ENCODE measurements around the gene EYS.

The EYS gene

GRCh38 chr6:64290867-64291266 lies 1416.2 kb downstream of the EYS start:
- ATAC-seq (replicated peaks; ENCODE audit: extremely low read depth, poor library complexity, severe bottlenecking), result no peak
- DNase-seq (ENCODE audit: low spot score in 2 of 2), result no peak
- H3K9me3 Mint-ChIP-seq, result peaks cover 15% of the 10 kb centered on the region
- H3K4me3 Mint-ChIP-seq, result no peak overlapping the region
- H3K36me3 Mint-ChIP-seq (ENCODE audit: insufficient read depth), result no peaks in the 10 kb centered on the region
- H3K4me1 Mint-ChIP-seq, result no peaks in the 10 kb centered on the region
- H3K27me3 Mint-ChIP-seq, result no peaks in the 10 kb centered on the region
- H3K27ac Mint-ChIP-seq (ENCODE audit: low read depth), result no peak overlapping the region

- Mint-ChIP-seq H3K36me3 (ENCODE audit: insufficient read depth) (no peaks in the 10 kb centered on the region), H3K4me3 (no peak overlapping the region), H3K9me3 (peaks cover 15% of the 10 kb centered on the region), H3K4me1 (no peaks in the 10 kb centered on the region), H3K27me3 (no peaks in the 10 kb centered on the region), H3K27ac (ENCODE audit: low read depth) (no peak overlapping the region)
- ATAC-seq (replicated peaks; ENCODE audit: extremely low read depth, poor library complexity, severe bottlenecking) (no peak), DNase-seq (ENCODE audit: low spot score in 2 of 2) (no peak)
These were observed 1417.1 kb downstream of the EYS start for GRCh38 chr6:64289931-64290330.

- ATAC-seq (replicated peaks; ENCODE audit: extremely low read depth, poor library complexity, severe bottlenecking) (no peak), DNase-seq (ENCODE audit: low spot score in 2 of 2) (no peak)
- Mint-ChIP-seq H3K27me3 (no peaks in the 10 kb centered on the region), H3K4me1 (no peaks in the 10 kb centered on the region), H3K9me3 (peaks cover 19% of the 10 kb centered on the region), H3K4me3 (no peak overlapping the region), H3K36me3 (ENCODE audit: insufficient read depth) (no peaks in the 10 kb centered on the region), H3K27ac (ENCODE audit: low read depth) (no peak overlapping the region)
These were observed 1418.7 kb downstream of the EYS start for GRCh38 chr6:64288351-64288750.

GRCh38 chr6:64281167-64281566 lies 1425.9 kb downstream of the EYS start:
- ATAC-seq (replicated peaks; ENCODE audit: extremely low read depth, poor library complexity, severe bottlenecking), result no peak
- H3K9me3 Mint-ChIP-seq, result peaks cover 20% of the 10 kb centered on the region
- no peak overlapping the region for H3K4me3 Mint-ChIP-seq

GRCh38 chr6:64280569-64280968 lies 1426.5 kb downstream of the EYS start:
- peaks cover 2% of the 10 kb centered on the region for H3K36me3 Mint-ChIP-seq (ENCODE audit: insufficient read depth)
- H3K4me3 Mint-ChIP-seq, result no peak overlapping the region
- H3K27me3 Mint-ChIP-seq, result no peaks in the 10 kb centered on the region
- ATAC-seq (replicated peaks; ENCODE audit: extremely low read depth, poor library complexity, severe bottlenecking), result no peak
- no peak overlapping the region for H3K27ac Mint-ChIP-seq (ENCODE audit: low read depth)
- DNase-seq (ENCODE audit: low spot score in 2 of 2), result no peak
- peaks cover 20% of the 10 kb centered on the region for H3K9me3 Mint-ChIP-seq
- H3K4me1 Mint-ChIP-seq, result no peaks in the 10 kb centered on the region

More at GRCh38 chr6:64281167-64281566, 1425.9 kb downstream of the EYS start:
- H3K27me3 Mint-ChIP-seq, result no peaks in the 10 kb centered on the region
- H3K27ac Mint-ChIP-seq (ENCODE audit: low read depth), result no peak overlapping the region
- no peaks in the 10 kb centered on the region for H3K4me1 Mint-ChIP-seq
- DNase-seq (ENCODE audit: low spot score in 2 of 2), result no peak
- H3K36me3 Mint-ChIP-seq (ENCODE audit: insufficient read depth), result peaks cover 2% of the 10 kb centered on the region

- H3K4me1 Mint-ChIP-seq, result no peaks in the 10 kb centered on the region
- no peaks in the 10 kb centered on the region for H3K36me3 Mint-ChIP-seq (ENCODE audit: insufficient read depth)
These were observed 1436.9 kb downstream of the EYS start for GRCh38 chr6:64270083-64270482.

GRCh38 chr6:64266351-64266821 lies 1440.6 kb downstream of the EYS start:
- no peak for DNase-seq (ENCODE audit: low spot score in 2 of 2)
- H3K36me3 Mint-ChIP-seq (ENCODE audit: insufficient read depth), result no peaks in the 10 kb centered on the region
- no peaks in the 10 kb centered on the region for H3K4me1 Mint-ChIP-seq
- ATAC-seq (replicated peaks; ENCODE audit: extremely low read depth, poor library complexity, severe bottlenecking), result no peak
- H3K27ac Mint-ChIP-seq (ENCODE audit: low read depth), result no peak overlapping the region
- peaks cover 6% of the 10 kb centered on the region for H3K9me3 Mint-ChIP-seq
- H3K4me3 Mint-ChIP-seq, result no peak overlapping the region
- H3K27me3 Mint-ChIP-seq, result no peaks in the 10 kb centered on the region

More at GRCh38 chr6:64270083-64270482, 1436.9 kb downstream of the EYS start:
- H3K9me3 Mint-ChIP-seq, result peaks cover 11% of the 10 kb centered on the region
- ATAC-seq (replicated peaks; ENCODE audit: extremely low read depth, poor library complexity, severe bottlenecking) (no peak), DNase-seq (ENCODE audit: low spot score in 2 of 2) (no peak)
- H3K4me3 Mint-ChIP-seq, result no peak overlapping the region
- no peaks in the 10 kb centered on the region for H3K27me3 Mint-ChIP-seq
- no peak overlapping the region for H3K27ac Mint-ChIP-seq (ENCODE audit: low read depth)

- Mint-ChIP-seq H3K27ac (ENCODE audit: low read depth) (no peak overlapping the region), H3K4me3 (no peak overlapping the region), H3K4me1 (no peaks in the 10 kb centered on the region)
These were observed 1443.2 kb downstream of the EYS start for GRCh38 chr6:64263778-64264177.

GRCh38 chr6:64259372-64259771 lies 1447.7 kb downstream of the EYS start:
- ATAC-seq (replicated peaks; ENCODE audit: extremely low read depth, poor library complexity, severe bottlenecking) (no peak), DNase-seq (ENCODE audit: low spot score in 2 of 2) (no peak)
- Mint-ChIP-seq H3K4me1 (no peaks in the 10 kb centered on the region), H3K27me3 (no peaks in the 10 kb centered on the region), H3K4me3 (no peak overlapping the region), H3K36me3 (ENCODE audit: insufficient read depth) (no peaks in the 10 kb centered on the region), H3K9me3 (peaks cover 13% of the 10 kb centered on the region), H3K27ac (ENCODE audit: low read depth) (no peak overlapping the region)

More at GRCh38 chr6:64263778-64264177, 1443.2 kb downstream of the EYS start:
- Mint-ChIP-seq H3K27me3 (no peaks in the 10 kb centered on the region), H3K9me3 (peaks cover 12% of the 10 kb centered on the region), H3K36me3 (ENCODE audit: insufficient read depth) (no peaks in the 10 kb centered on the region)
- no peak for ATAC-seq (replicated peaks; ENCODE audit: extremely low read depth, poor library complexity, severe bottlenecking)
- DNase-seq (ENCODE audit: low spot score in 2 of 2), result no peak

- no peak overlapping the region for H3K27ac Mint-ChIP-seq (ENCODE audit: low read depth)
- no peaks in the 10 kb centered on the region for H3K36me3 Mint-ChIP-seq (ENCODE audit: insufficient read depth)
- ATAC-seq (replicated peaks; ENCODE audit: extremely low read depth, poor library complexity, severe bottlenecking), result no peak
- H3K4me3 Mint-ChIP-seq, result no peak overlapping the region
- H3K9me3 Mint-ChIP-seq, result peaks cover 13% of the 10 kb centered on the region
- no peaks in the 10 kb centered on the region for H3K4me1 Mint-ChIP-seq
- no peaks in the 10 kb centered on the region for H3K27me3 Mint-ChIP-seq
- no peak for DNase-seq (ENCODE audit: low spot score in 2 of 2)
These were observed 1448.3 kb downstream of the EYS start for GRCh38 chr6:64258752-64259151.

- H3K36me3 Mint-ChIP-seq (ENCODE audit: insufficient read depth), result no peaks in the 10 kb centered on the region
- H3K27me3 Mint-ChIP-seq, result no peaks in the 10 kb centered on the region
- H3K9me3 Mint-ChIP-seq, result peaks cover 13% of the 10 kb centered on the region
- H3K4me3 Mint-ChIP-seq, result no peak overlapping the region
- no peaks in the 10 kb centered on the region for H3K4me1 Mint-ChIP-seq
- DNase-seq (ENCODE audit: low spot score in 2 of 2), result no peak
- H3K27ac Mint-ChIP-seq (ENCODE audit: low read depth), result no peak overlapping the region
- no peak for ATAC-seq (replicated peaks; ENCODE audit: extremely low read depth, poor library complexity, severe bottlenecking)
These were observed 1448.7 kb downstream of the EYS start for GRCh38 chr6:64258302-64258701.

GRCh38 chr6:64257586-64257985 lies 1449.4 kb downstream of the EYS start:
- H3K27me3 Mint-ChIP-seq, result no peaks in the 10 kb centered on the region
- ATAC-seq (replicated peaks; ENCODE audit: extremely low read depth, poor library complexity, severe bottlenecking) (no peak), DNase-seq (ENCODE audit: low spot score in 2 of 2) (no peak)
- no peak overlapping the region for H3K27ac Mint-ChIP-seq (ENCODE audit: low read depth)
- no peak overlapping the region for H3K4me3 Mint-ChIP-seq
- no peaks in the 10 kb centered on the region for H3K4me1 Mint-ChIP-seq
- H3K9me3 Mint-ChIP-seq, result peaks cover 15% of the 10 kb centered on the region
- H3K36me3 Mint-ChIP-seq (ENCODE audit: insufficient read depth), result no peaks in the 10 kb centered on the region

- Mint-ChIP-seq H3K4me3 (no peak overlapping the region), H3K9me3 (peaks cover 24% of the 10 kb centered on the region), H3K27me3 (no peaks in the 10 kb centered on the region), H3K4me1 (no peaks in the 10 kb centered on the region), H3K36me3 (ENCODE audit: insufficient read depth) (no peaks in the 10 kb centered on the region), H3K27ac (ENCODE audit: low read depth) (no peak overlapping the region)
- ATAC-seq (replicated peaks; ENCODE audit: extremely low read depth, poor library complexity, severe bottlenecking), result no peak
- DNase-seq (ENCODE audit: low spot score in 2 of 2), result no peak
These were observed 1450.5 kb downstream of the EYS start for GRCh38 chr6:64256483-64256882.

GRCh38 chr6:64255000-64255399 lies 1452.0 kb downstream of the EYS start:
- ATAC-seq (replicated peaks; ENCODE audit: extremely low read depth, poor library complexity, severe bottlenecking) (no peak), DNase-seq (ENCODE audit: low spot score in 2 of 2) (no peak)
- Mint-ChIP-seq H3K27ac (ENCODE audit: low read depth) (no peak overlapping the region), H3K4me1 (no peaks in the 10 kb centered on the region), H3K27me3 (no peaks in the 10 kb centered on the region), H3K36me3 (ENCODE audit: insufficient read depth) (no peaks in the 10 kb centered on the region), H3K4me3 (no peak overlapping the region), H3K9me3 (peaks cover 26% of the 10 kb centered on the region)
